ENCODE results near the gene VCPKMT.

VCPKMT gene

DNA sequence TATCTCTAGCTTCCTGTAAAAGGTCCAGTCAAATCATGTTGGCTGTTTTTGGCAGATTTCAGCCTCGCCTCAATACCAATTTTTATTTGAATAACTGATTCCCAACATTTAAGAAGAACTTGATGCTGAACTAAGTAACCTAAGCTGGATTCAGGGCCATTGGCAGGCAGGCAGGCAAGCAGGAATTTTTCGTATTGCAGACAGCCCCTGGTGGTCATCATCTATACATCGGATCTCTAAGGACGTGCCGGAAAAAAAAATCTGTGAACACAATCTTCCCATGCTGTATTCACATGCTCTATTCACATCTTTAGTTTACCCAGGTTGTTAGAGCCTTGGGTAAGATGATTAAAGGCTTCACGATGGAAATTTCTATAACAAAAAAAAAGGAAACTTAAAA lies 7.0 kb downstream of the VCPKMT start:
- H3K27ac ChIP-seq (ENCODE audit: low read depth, low read length) = no peak overlapping the region
- H3F3A ChIP-seq (ENCODE audit: control insufficient read depth, insufficient read depth) = peaks cover 44% of the 10 kb centered on the region
- no peak overlapping the region for H3K4me2 ChIP-seq (ENCODE audit: low read length)
- peaks cover 25% of the 10 kb centered on the region for H3K4me1 ChIP-seq (ENCODE audit: control insufficient read depth, low read length)
- H3K9me3 ChIP-seq (ENCODE audit: control insufficient read depth, insufficient read depth, low read length) = no peaks in the 10 kb centered on the region
- H3K36me3 ChIP-seq (ENCODE audit: control insufficient read depth, low read length) = peaks cover 63% of the 10 kb centered on the region
- H3K79me2 ChIP-seq (ENCODE audit: control insufficient read depth, low read length) = peaks cover 37% of the 10 kb centered on the region
- no peak overlapping the region for H3K4me3 ChIP-seq (ENCODE audit: low read length)
- no peaks in the 10 kb centered on the region for H3K9me2 ChIP-seq (replicated peaks; ENCODE audit: control insufficient read depth, low read length)
- no peaks in the 10 kb centered on the region for H3K27me3 ChIP-seq (ENCODE audit: control insufficient read depth, low read length)
- TF ChIP-seq, protein P1, sequence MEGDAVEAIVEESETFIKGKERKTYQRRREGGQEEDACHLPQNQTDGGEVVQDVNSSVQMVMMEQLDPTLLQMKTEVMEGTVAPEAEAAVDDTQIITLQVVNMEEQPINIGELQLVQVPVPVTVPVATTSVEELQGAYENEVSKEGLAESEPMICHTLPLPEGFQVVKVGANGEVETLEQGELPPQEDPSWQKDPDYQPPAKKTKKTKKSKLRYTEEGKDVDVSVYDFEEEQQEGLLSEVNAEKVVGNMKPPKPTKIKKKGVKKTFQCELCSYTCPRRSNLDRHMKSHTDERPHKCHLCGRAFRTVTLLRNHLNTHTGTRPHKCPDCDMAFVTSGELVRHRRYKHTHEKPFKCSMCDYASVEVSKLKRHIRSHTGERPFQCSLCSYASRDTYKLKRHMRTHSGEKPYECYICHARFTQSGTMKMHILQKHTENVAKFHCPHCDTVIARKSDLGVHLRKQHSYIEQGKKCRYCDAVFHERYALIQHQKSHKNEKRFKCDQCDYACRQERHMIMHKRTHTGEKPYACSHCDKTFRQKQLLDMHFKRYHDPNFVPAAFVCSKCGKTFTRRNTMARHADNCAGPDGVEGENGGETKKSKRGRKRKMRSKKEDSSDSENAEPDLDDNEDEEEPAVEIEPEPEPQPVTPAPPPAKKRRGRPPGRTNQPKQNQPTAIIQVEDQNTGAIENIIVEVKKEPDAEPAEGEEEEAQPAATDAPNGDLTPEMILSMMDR (IDR thresholded peaks at IDR 0.05; ENCODE audit: low read depth, low read length, poor library complexity, severe bottlenecking) = no peak
- no peak for TF ChIP-seq EZH2phosphoT487 (IDR thresholded peaks at IDR 0.05; ENCODE audit: borderline replicate concordance, low read length)
- peaks cover 8% of the 10 kb centered on the region; the same call in 1 of the 2 replicates for H4K20me1 ChIP-seq (ENCODE audit: control insufficient read depth, insufficient read depth, low read depth, low read length)

DNA sequence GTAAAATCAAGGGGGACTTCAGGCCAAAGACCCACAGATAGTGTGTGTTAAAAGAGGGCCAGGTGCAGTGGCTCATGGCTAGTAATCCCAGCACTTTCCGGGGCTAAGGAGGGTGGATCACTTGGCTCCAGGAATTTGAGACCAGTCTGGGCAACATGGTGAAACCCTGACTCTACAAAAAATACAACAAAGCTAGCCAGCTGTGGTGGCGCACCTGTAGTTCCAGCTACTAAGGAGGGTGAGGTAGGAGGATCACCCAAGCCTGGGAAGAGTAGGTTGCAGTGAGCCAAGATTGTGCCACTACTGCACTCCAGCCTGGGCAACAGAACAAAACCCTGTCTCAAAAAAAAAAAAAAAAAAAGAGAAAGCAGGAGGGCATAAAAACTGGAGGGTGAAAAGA lies 8.5 kb downstream of the VCPKMT start:
- no peak overlapping the region for H3K27ac ChIP-seq (ENCODE audit: low read depth, low read length)
- H3K79me2 ChIP-seq (ENCODE audit: control insufficient read depth, low read length) = peaks cover 25% of the 10 kb centered on the region
- H3K27me3 ChIP-seq (ENCODE audit: control insufficient read depth, low read length) = no peaks in the 10 kb centered on the region
- H3K9me3 ChIP-seq (ENCODE audit: control insufficient read depth, insufficient read depth, low read length) = no peaks in the 10 kb centered on the region
- no peak overlapping the region for H3K4me3 ChIP-seq (ENCODE audit: low read length)
- H3K4me2 ChIP-seq (ENCODE audit: low read length) = no peak overlapping the region
- peaks cover 8% of the 10 kb centered on the region; the same call in 1 of the 2 replicates for H4K20me1 ChIP-seq (ENCODE audit: control insufficient read depth, insufficient read depth, low read depth, low read length)
- H3F3A ChIP-seq (ENCODE audit: control insufficient read depth, insufficient read depth) = peaks cover 41% of the 10 kb centered on the region
- no peaks in the 10 kb centered on the region for H3K9me2 ChIP-seq (replicated peaks; ENCODE audit: control insufficient read depth, low read length)
- H3K4me1 ChIP-seq (ENCODE audit: control insufficient read depth, low read length) = peaks cover 12% of the 10 kb centered on the region
- peaks cover 52% of the 10 kb centered on the region for H3K36me3 ChIP-seq (ENCODE audit: control insufficient read depth, low read length)
- TF ChIP-seq EZH2phosphoT487 (IDR thresholded peaks at IDR 0.05; ENCODE audit: borderline replicate concordance, low read length) = no peak
- TF ChIP-seq, protein P1 (IDR thresholded peaks at IDR 0.05; ENCODE audit: low read depth, low read length, poor library complexity, severe bottlenecking) = no peak

DNA sequence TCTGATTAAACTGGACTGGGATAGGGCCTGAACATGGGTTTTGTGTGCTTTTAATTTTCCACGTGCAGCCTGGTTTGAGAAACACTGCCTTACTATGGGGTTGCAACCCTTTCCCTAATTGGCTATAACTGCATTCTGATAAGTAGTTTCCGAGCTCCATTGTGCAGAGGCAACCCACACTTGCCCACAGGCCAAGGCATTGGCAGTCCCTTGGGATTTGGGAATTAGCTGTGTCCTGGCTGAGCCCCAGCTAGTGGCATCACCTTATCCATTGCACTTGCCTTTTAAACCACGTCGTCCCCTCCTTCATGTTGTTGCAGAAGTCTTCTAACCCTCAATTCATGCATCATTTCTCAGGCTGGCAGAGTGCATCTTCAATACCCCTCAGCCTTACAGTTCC lies 10.2 kb downstream of the VCPKMT start:
- Histone ChIP-seq H3K27ac (ENCODE audit: low read depth, low read length) (no peak overlapping the region), H3K36me3 (ENCODE audit: control insufficient read depth, low read length) (peaks cover 35% of the 10 kb centered on the region), H3F3A (ENCODE audit: control insufficient read depth, insufficient read depth) (peaks cover 34% of the 10 kb centered on the region), H3K27me3 (ENCODE audit: control insufficient read depth, low read length) (no peaks in the 10 kb centered on the region), H3K4me2 (ENCODE audit: low read length) (no peak overlapping the region), H4K20me1 (ENCODE audit: control insufficient read depth, insufficient read depth, low read depth, low read length) (peaks cover 6% of the 10 kb centered on the region; the same call in 1 of the 2 replicates), H3K4me1 (ENCODE audit: control insufficient read depth, low read length) (peaks cover 8% of the 10 kb centered on the region), H3K79me2 (ENCODE audit: control insufficient read depth, low read length) (peaks cover 8% of the 10 kb centered on the region), H3K9me2 (replicated peaks; ENCODE audit: control insufficient read depth, low read length) (no peaks in the 10 kb centered on the region), H3K4me3 (ENCODE audit: low read length) (no peak overlapping the region), H3K9me3 (ENCODE audit: control insufficient read depth, insufficient read depth, low read length) (no peaks in the 10 kb centered on the region)
- TF ChIP-seq, protein P1 (IDR thresholded peaks at IDR 0.05; ENCODE audit: low read depth, low read length, poor library complexity, severe bottlenecking) = no peak
- no peak for TF ChIP-seq EZH2phosphoT487 (IDR thresholded peaks at IDR 0.05; ENCODE audit: borderline replicate concordance, low read length)

All from DOHH2 (cell line).